BJ (cell line): ENCODE measurements around the gene CRB1. TPM values are rescaled to one million over a fixed set of nuclear protein-coding genes. Genes with fewer than 3 reads are reported as not detected.

Experiments
- CTCF ChIA-PET: fragments of 350-600 bp; formaldehyde crosslinking; extraction: SDS; loops from one replicate; lab custom pipeline; 2021; ENCODE audit warnings: antibody characterized with exemption, inconsistent platforms; lab: Yijun Ruan, JAX
- POLR2A ChIA-PET: fragments of 300-600 bp; sonication (Branson Sonifier 250); formaldehyde crosslinking; extraction: SDS; loops from one replicate; lab custom pipeline; 2021; ENCODE audit warnings: antibody characterized with exemption; lab: Charles Lee
- DNase-seq: peaks from one replicate; pipeline ENCODE4 v3.0.0-alpha.2; 2011; ENCODE audit warnings: low read depth
- H3K27me3 ChIP-seq: 2 replicates; pipeline ENCODE4 v1.6.0; 2011; ENCODE audit warnings: low read length; ENCODE audit not compliant: control insufficient read depth, insufficient read depth
- H3K36me3 ChIP-seq: 2 replicates; pipeline ENCODE4 v1.5.1; 2011; ENCODE audit warnings: low read length; ENCODE audit not compliant: control insufficient read depth, insufficient read depth
- H3K4me3 ChIP-seq: 2 replicates; pipeline ENCODE4 v1.5.1; 2011; ENCODE audit warnings: low read depth, mild to moderate bottlenecking, control low read depth, low read length
- CTCF ChIP-seq: IDR thresholded peaks from 2 replicates; pipeline ENCODE4 v1.5.1; 2011; ENCODE audit warnings: low read depth, mild to moderate bottlenecking, control low read depth, inconsistent platforms, low read length, moderate library complexity; ENCODE audit not compliant: insufficient read depth
- polyA plus RNA-seq: library from polyadenylated mRNA; depleted of rRNA; stranded (reverse); fragments of >200 nt; gene quantifications from 2 replicates; pipeline ENCODE4 v1.2.3, GENCODE V29; 2011

The CRB1 gene
- polyA plus RNA-seq, 1 experiment = 0.06 TPM

DNA sequence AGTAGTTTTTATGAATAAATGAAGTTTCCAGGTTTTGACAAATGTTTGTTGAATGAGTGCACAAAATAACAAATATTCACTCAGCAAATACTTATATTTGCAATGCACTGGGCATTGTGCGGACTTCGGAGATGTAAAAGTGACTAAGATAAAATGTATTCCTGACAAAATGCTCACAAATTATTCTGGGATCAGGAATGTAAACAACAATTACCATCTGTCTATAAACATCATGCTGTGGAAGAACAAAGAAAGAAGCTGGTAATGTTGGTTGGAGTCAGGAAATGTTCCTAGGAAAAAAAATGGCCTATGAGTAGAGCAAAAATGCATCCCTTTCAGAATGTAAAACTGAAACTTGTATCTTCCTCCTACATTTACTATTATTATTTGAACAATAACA, 68.5 kb downstream of the CRB1 start:
- POLR2A ChIA-PET = no interaction called here
- no peaks in the 10 kb centered on the region for H3K36me3 ChIP-seq
- no peak overlapping the region for H3K4me3 ChIP-seq
- no peak for TF ChIP-seq CTCF
- no peaks in the 10 kb centered on the region for H3K27me3 ChIP-seq
- DNase-seq = no peak
- CTCF ChIA-PET = interaction anchor here (1.0 kb wide), 2 partner anchors 10 to 51 kb away, joined by 4 read pairs; no protein-coding TSS in a partner anchor

DNA sequence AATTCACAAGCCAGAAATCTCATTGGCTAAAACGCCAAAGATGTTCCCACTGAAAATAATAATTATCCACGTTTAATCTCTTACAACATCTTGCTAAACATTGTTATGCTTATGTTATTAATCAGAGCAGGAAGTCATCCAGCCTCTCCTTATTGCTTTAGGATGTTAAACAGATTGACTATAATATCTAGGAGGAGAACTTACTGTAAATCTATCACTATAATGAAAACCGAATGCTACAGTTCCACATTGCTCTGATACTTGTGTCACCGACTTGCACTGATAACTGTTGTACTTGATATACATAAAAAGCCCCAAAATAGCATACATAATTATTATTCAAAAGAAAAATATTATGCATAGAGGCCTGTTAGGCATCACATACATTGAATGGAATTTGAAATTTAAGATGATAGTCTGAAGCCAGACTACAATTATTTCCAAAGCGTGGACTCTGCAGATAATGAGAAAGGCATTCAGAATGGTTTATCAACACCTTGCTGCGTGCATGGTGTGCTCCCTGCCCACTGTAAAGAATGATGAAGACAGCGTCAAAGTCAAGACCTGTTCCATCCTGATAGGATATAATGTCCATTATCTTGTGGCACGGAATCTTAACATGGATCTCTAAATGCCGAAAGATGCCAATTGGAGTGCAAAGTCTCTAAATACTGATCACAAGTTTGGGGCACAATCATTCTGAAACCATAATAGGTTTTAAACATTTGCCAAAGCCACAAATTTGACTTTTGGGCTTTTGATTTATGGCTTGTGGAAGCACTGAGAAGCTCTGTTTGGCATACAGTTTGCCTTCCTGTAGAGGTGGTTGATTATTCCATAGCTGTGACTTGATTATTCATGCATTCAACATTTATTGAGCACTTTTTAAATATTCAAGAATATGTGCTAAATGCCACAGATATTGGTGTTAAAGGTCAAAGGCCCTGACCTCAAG, 71.3 kb downstream of the CRB1 start:
- POLR2A ChIA-PET = no interaction called here
- Histone ChIP-seq H3K4me3 (no peak overlapping the region), H3K36me3 (no peaks in the 10 kb centered on the region), H3K27me3 (no peaks in the 10 kb centered on the region)
- DNase-seq = no peak
- TF ChIP-seq CTCF = no peak
- CTCF ChIA-PET = no interaction called here

GRCh38 chr1:197341626-197342025, 73.6 kb downstream of the CRB1 start:
- Histone ChIP-seq H3K27me3 (no peaks in the 10 kb centered on the region), H3K4me3 (no peak overlapping the region), H3K36me3 (no peaks in the 10 kb centered on the region)
- CTCF ChIA-PET = no interaction called here
- POLR2A ChIA-PET = no interaction called here
- DNase-seq = no peak
- no peak for TF ChIP-seq CTCF

- no peak overlapping the region for H3K4me3 ChIP-seq
- no peaks in the 10 kb centered on the region for H3K27me3 ChIP-seq
- no peak for TF ChIP-seq CTCF
- POLR2A ChIA-PET = no interaction called here
- no peaks in the 10 kb centered on the region for H3K36me3 ChIP-seq
- DNase-seq = no peak
- CTCF ChIA-PET = no interaction called here
Measured at GRCh38 chr1:197342044-197342565, 74.1 kb downstream of the CRB1 start.

DNA sequence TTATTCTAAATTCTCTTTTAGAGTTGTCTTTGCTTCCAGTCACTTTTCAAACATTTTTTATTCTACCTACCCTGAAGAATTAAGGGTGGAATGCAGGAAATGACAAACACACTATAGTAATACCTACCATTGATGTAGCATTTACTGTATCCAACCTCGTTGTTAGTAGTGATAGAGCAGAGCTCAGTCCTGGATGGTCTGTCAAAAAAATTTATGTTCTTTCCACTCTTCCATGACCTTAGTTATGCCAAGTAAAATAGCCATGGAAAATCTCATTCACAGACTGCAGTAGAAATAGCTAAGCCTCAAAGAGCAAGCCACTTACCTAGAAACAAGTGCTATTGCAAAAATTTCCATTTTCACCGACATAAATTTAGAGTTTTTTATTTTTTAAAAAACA, 74.6 kb downstream of the CRB1 start:
- no peak for TF ChIP-seq CTCF
- CTCF ChIA-PET = no interaction called here
- POLR2A ChIA-PET = no interaction called here

More for the DNA sequence above, 74.6 kb downstream of the CRB1 start:
- no peak for DNase-seq
- Histone ChIP-seq H3K36me3 (no peaks in the 10 kb centered on the region), H3K27me3 (no peaks in the 10 kb centered on the region), H3K4me3 (no peak overlapping the region)
